Superior temporal gyrus (tissue), 1 donor: ENCODE results near the gene PCDHGA1.
A peak's percentile ranks its signal among the peaks of the same experiment; 100 is the strongest.

Source experiments
- DNase-seq: peaks from one replicate; pipeline ENCODE4 v3.0.0-alpha.2; 2016; ENCODE audit errors: extremely low spot score

The PCDHGA1 gene

DNA sequence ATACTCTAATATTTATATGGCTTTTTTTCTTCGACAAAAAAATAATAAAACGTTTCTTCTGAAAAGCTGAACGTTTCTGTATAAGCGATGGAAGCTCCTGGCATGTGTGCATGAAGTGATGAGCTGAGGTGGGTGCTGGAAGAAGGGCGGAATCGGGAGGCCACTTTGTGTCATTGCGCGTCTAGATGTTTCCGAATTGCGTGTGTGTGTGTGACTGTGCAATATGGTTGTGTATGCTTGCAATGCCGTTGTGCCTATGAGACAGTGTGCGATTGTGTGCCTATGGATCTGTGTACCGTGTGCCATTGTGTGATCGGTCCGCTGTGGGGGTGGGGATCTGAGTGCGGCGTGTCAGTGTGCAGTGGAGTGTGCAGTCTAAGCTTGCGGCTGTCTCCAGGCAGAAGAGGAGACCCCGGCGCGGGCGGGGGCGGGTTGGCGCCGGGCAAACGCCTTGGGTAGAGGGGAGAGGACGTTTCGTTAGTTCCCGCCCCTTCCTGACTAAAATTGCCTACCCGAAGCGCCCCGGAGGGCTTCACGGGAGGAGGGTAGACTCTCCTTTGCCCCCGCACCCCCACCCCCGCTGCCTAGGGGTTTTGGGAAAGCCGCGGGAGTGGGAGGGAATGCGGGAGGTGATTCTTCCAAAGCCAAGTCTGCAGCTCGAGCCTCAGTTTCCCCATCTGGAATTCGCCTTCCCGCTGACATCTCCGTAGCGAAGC lies 182.8 kb downstream of the PCDHGA1 start:
- no peak for DNase-seq

- DNase-seq, result no peak
These were observed 183.5 kb downstream of the PCDHGA1 start for GRCh38 chr5:141513627-141514329.

DNA sequence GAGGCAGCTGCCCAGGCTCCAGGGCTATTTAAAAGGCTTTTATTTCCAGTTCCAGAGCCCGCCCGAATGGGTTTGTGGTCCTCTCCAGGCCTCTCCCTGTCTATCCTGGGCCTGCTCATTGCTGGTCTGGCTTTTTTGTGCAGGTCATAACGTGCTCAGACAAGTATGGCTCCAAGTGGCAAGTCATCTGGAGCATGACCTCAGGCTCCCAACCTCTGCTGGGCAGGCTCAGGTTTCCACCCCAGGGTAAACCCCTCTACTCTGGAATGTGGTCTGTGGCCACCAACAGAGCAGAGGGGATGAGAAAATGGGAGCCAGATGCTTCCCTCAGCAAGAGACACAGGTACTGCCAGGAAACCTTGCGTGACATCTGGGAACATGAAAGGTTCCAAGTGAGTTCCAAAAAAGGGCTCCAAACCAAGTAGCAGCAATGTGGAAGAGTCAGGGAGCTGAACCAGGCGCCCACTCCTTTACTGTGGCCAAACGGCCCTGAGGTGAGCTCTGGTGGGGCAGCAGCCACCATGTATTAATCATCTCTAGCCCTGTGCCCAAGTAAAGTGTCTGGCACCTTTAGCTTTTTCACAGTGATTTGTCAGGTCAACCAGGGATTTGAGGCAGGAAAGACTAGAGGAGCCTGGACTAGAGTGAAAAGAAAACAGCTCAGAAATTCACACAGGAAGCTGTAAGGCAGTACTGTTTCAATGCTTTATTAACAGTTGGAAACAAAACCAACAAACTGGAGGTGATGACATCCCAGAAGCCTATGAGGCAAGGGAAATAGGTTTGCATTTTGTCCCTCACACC lies 184.2 kb downstream of the PCDHGA1 start:
- DNase-seq, result no peak

DNA sequence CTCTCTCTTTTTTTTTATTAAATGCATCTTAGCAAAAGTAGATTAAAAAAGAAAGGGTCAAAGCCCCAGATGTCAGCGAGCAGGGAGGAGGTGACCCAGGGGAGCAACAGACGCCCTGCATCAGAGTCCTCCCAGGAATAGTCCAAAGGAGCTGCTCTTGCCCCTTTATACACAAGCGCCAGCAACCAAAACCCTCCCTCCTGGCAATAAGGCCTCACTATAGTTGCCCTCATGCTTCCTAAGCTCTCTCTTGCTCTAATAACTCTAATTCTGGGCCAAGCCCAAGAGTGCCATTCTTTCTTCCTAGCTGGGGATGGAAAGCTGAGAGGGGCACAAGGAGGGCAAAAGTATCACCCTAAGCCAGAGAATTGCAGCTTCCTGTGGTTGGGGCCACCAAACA lies 184.8 kb downstream of the PCDHGA1 start:
- no peak for DNase-seq

DNA sequence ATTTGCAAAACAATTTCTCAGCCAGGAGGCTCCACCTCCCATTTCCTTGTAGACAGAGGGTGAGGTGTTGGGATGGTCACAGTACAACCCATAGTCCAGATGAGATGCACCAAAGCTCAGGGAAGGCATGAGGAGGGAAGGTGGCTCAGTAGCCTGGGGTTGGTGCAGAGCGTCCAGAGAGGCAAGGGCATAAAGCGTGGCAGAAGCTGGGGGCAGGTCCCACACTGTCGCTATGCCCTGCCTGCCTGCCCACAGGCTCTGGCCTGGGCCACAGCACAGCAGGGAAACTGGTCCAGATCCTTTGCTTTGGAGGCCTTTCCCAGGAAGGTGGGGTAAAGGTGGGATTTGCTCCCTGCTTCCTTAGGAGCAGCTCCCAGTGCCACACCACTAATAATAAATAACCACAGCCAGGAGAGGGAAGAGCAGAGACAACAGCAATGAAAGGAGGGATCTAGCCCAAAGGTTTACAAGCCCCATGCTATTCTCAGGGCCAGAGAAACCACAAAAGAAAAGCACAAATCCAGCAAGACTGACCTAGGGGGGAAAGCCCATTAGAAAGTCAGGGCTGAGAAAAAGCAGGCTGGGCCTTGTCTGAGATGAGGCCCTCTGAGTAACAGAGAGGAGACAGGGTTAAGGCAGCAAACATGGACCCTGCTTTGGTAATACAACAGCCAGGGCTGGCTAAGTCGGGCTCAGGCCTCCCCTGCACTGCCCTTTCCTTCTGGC lies 185.8 kb downstream of the PCDHGA1 start:
- no peak for DNase-seq

- DNase-seq, result no peak
These were observed 186.3 kb downstream of the PCDHGA1 start for GRCh38 chr5:141516672-141517025.

GRCh38 chr5:141517312-141517711 lies 187.0 kb downstream of the PCDHGA1 start:
- DNase-seq, result no peak

DNA sequence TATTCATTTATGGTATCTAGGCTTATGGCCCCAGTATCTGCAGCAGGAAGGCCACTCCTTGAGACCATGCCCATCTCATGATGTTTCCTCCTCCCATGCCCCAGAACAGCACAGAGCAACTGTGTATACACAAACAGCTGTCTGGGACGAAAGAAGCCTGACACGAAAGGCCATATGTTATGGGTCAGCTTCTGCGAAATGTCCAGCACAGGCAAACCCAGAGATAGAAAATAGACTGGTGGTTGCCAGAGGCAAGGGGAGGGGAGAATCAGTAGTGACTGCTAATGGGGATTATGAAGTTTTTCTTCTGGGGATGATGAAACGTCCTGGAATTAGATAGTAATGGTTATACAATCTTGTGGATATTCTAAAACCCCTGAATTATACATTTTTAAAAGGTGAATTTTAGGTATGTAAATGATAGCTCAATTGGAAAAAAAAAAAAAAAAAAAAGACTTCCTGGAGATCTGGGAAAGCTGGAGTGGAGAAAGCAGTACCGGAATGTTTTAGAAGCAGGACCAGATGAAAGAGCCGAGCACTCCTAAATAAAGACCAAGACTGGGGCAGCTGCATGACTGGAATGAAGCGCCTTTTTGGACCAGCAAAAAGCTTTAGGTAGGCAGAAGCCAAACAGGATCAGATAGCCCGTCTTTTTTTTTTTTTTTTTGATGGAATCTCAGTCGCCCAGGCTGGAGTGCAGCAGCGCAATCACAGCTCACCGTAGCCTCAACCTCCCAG lies 187.7 kb downstream of the PCDHGA1 start:
- no peak for DNase-seq

DNA sequence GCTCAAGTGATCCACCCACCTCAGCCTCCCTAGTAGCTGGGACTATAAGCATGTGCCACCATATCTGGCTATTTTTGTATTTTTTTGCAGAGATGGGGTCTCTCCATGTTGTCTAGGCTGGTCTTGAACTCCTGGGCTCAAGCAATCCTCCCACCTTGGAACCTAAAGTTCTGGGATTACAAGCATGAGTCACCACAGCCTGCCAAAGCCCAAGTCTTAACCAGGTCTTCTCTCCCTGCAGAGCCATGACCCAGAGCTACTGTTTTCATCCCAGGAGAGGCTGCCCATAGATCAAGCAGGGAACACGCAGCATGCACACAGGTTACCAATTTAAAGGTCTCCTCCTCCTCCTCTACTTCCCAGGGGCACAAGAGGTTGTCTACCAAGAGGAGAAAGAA lies 188.3 kb downstream of the PCDHGA1 start:
- DNase-seq, result no peak

GRCh38 chr5:141519605-141520565 lies 189.6 kb downstream of the PCDHGA1 start:
- no peak for DNase-seq

DNA sequence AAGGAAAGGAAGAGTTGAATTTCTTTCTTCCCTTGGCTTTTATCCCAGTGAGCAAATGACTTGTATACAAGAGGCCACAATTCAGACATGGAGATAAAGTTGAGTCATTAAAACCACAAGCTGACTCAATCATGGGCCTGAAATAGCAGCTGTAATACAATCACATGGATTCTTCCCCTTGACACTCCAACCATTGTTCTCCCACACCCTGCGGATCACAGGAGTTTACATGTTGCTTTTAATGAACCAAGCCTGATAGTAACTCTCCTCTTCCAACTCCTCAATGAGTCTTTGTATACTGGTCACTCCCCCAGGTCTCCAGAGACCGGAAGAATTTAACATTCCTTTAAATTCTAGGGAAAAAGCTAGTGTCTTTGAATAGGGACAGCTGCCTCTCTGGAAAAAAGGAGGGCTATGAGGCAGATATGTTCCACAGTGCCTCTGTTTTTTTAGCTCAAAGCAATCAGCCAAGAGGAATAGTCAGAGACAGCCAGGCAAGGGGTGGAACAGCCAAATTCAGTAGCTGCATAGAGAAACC lies 191.0 kb downstream of the PCDHGA1 start:
- DNase-seq, result peak; percentile 94

DNA sequence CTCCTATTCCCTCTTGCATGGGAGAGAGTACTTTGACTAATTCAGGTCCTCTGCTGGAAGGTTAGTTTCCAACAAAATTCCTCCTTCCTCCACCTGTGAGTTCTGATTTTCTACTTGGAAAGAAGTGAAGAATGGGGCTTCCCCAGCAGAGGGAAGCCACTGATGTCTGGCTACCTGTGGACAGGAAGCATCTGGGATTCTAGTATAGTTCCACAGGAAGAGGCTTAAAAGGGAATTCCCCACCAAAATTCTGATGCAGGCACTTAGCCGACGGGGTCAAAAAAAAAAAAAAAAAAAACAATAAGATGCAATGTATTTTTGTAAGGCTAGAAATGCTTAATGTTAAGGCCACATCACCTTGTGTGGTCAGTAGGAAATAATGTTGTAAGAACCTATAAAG lies 192.0 kb downstream of the PCDHGA1 start:
- DNase-seq, result no peak

DNA sequence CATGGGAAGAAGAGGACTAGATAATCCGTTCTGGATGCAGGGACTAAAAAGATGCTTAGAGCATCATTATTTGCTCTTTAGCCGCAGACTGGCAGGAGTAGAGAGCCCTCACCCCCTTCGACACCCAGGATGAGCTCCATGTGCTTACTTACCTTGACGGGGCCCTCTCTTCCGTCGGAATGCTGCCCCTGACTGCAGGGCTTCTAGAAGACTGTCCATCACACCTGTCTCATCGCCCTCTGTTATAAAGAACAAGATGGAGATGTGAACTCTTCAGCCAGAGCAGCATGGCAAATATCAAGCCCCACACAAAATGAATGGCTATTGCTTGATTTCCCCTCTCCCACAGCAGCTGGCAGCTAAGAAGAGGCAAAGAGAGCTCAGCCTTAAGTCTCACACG lies 193.7 kb downstream of the PCDHGA1 start:
- DNase-seq, result peak; percentile 15

GRCh38 chr5:141524604-141525597 lies 194.6 kb downstream of the PCDHGA1 start:
- peak; percentile 94 for DNase-seq

DNA sequence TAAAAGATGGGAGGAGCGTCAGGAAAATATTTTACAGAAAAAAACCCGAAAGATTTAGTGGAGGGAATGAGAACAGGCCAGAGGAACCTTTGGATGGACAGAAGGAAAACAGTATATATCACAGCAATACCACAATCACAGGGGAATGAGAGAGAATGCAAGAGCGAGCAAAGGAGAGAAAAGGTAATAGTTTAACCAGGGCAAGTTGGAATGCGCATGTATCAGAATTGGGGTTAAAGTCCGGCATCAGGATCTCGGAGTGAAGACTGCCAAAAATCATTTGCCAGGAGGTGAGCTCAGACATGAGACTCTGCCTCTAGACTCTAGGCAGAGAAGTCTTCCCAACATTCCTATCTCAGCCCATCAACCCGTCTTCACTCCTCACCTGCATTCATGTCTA lies 195.3 kb downstream of the PCDHGA1 start:
- DNase-seq, result no peak

DNA sequence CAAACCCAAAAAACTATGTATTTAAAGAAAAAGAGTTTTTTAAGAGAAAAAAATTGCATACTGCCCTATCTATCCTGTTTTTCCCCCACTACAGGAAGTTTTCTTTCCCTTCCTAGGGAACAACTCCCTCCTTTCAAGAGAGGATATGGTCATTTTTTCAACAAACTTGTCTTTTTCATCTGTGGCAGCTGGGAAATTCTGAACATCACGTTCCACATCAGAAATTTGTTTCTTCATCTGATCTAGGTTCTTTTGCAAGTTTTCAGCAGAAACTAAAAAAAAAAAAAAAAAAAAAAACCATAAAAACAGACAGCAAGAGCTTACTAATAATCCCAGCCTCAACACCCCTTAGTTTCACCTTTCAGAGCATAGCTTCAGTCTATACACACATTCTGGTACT lies 197.1 kb downstream of the PCDHGA1 start:
- DNase-seq, result no peak

- no peak for DNase-seq
These were observed 198.1 kb downstream of the PCDHGA1 start for GRCh38 chr5:141528291-141528984.

DNA sequence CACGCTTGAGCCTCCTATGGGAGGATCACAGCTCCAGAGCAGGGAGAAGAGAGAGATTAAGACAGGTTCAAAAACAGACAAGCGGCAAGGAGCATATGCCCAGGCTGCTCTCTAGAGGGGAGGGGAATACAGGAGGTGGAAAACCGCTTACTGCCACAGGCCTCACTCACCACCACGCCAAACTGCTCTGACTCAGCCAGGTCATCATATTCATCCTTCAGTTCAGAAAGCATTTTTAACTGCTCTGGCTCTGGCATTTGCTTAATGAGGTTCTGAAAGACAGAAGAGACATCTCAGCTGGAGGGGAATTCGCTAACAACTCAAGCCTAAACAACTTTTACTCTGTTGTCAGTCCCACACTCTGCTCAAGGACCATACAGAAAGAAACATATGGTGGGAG lies 198.7 kb downstream of the PCDHGA1 start:
- no peak for DNase-seq
